ACHN (cell line): ENCODE measurements around the gene SRRM4.
A peak's percentile ranks its signal among the peaks of the same experiment; 100 is the strongest.

Experiments
- DNase-seq: peaks from one replicate; pipeline ENCODE4 v3.0.0-alpha.2; 2015
- in situ Hi-C: cut with HindIII; loops from 2 replicates; pipeline ENCODE4 v1.10.0; 2017; ENCODE audit warnings: low sequenced_read_pairs, low pct_ligation_motif_present, low pct_unique_long_range_greater_than_20kb

The SRRM4 gene

GRCh38 chr12:119055977-119056376, 74.6 kb downstream of the SRRM4 start:
- in situ Hi-C loops: no loop called here
- no peak for DNase-seq

GRCh38 chr12:119060847-119061796, 79.8 kb downstream of the SRRM4 start:
- in situ Hi-C loops: no loop called here
- peak; percentile 59 for DNase-seq

GRCh38 chr12:119068129-119068856, 87.0 kb downstream of the SRRM4 start:
- no peak for DNase-seq
- in situ Hi-C loops: no loop called here

GRCh38 chr12:119069147-119069642, 87.9 kb downstream of the SRRM4 start:
- in situ Hi-C loops: no loop called here

GRCh38 chr12:119071176-119071575, 89.8 kb downstream of the SRRM4 start:
- in situ Hi-C loops: no loop called here
- no peak for DNase-seq

More at GRCh38 chr12:119069147-119069642, 87.9 kb downstream of the SRRM4 start:
- DNase-seq: no peak

- no peak for DNase-seq
- in situ Hi-C loops: no loop called here
Measured at GRCh38 chr12:119071638-119072231, 90.4 kb downstream of the SRRM4 start.

GRCh38 chr12:119072440-119072839, 91.1 kb downstream of the SRRM4 start:
- in situ Hi-C loops: no loop called here
- no peak for DNase-seq

- in situ Hi-C loops: no loop called here
Measured at GRCh38 chr12:119075222-119075787, 94.0 kb downstream of the SRRM4 start.

GRCh38 chr12:119075918-119076317, 94.6 kb downstream of the SRRM4 start:
- no peak for DNase-seq
- in situ Hi-C loops: no loop called here

More at GRCh38 chr12:119075222-119075787, 94.0 kb downstream of the SRRM4 start:
- no peak for DNase-seq

- DNase-seq: no peak
- in situ Hi-C loops: no loop called here
Measured at GRCh38 chr12:119079530-119079929, 98.2 kb downstream of the SRRM4 start.

- DNase-seq: no peak
Measured at GRCh38 chr12:119082016-119082415, 100.7 kb downstream of the SRRM4 start.

GRCh38 chr12:119082496-119082895, 101.2 kb downstream of the SRRM4 start:
- no peak for DNase-seq
- in situ Hi-C loops: no loop called here

More at GRCh38 chr12:119082016-119082415, 100.7 kb downstream of the SRRM4 start:
- in situ Hi-C loops: no loop called here

- DNase-seq: no peak
- in situ Hi-C loops: no loop called here
Measured at GRCh38 chr12:119088685-119089379, 107.5 kb downstream of the SRRM4 start.

GRCh38 chr12:119089380-119090013, 108.2 kb downstream of the SRRM4 start:
- no peak for DNase-seq
- in situ Hi-C loops: no loop called here

GRCh38 chr12:119090276-119090675, 108.9 kb downstream of the SRRM4 start:
- no peak for DNase-seq
- in situ Hi-C loops: no loop called here

- in situ Hi-C loops: no loop called here
- no peak for DNase-seq
Measured at GRCh38 chr12:119090865-119091264, 109.5 kb downstream of the SRRM4 start.

GRCh38 chr12:119096429-119097202, 115.3 kb downstream of the SRRM4 start:
- DNase-seq: no peak
- in situ Hi-C loops: no loop called here
